GM23248 (cell line): ENCODE data around the gene EVA1C.

Source experiments
- EZH2 ChIP-seq: fragments of 200-600 bp; sonication (generic); IDR thresholded peaks from 2 replicates; pipeline ENCODE4 v1.6.1; 2018; ENCODE audit warnings: antibody characterized with exemption, mild to moderate bottlenecking; ENCODE audit not compliant: insufficient read depth, poor library complexity, severe bottlenecking
- EZH2phosphoT487 ChIP-seq: fragments of 200-600 bp; sonication (generic); IDR thresholded peaks from 2 replicates; pipeline ENCODE4 v1.6.1; 2018; ENCODE audit warnings: antibody characterized with exemption, moderate library complexity, mild to moderate bottlenecking, low read depth; ENCODE audit not compliant: insufficient read depth

DNA sequence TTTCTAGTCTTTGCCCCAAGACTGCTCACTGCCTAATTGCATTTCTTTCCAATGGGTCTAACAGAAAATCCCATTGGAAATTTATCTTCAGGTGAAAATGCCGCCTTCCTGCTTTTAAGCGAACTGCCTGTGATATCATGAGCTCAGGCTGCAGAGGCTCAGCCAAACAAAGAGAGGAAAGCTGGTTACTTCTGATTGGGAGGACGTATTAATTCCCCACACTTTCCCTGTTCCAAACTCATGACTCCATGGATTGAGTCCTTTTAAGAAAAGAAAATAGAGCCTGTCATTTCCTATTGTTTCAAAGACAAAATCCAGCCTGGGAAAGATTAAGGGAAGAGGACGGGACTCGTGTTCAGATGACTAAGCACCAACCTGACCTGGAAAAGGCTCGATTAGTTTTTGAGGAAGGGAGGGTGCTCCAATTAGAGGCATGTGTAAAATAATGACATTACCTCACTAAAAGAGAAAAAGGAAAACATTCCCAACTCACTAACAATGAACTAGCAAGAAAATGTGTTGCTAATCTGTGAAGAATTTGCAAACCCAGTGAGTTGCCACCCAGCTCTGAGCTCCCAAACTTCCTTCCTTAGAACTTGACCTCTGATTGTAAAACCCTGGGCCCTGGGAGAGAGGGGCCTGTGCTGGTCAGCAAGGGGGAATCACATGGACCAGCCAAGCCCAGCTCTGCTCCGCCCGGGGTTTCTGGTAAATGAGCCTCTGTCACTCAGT is 111.6 kb downstream of the EVA1C start:
- no peak for TF ChIP-seq EZH2
- no peak for TF ChIP-seq EZH2phosphoT487
